Hepatocyte (in vitro differentiated cells): ENCODE results near the gene MAPK8IP1.

ENCODE experiments used
- EZH2 ChIP-seq: fragments of 200-600 bp; sonication (generic); IDR thresholded peaks from 2 replicates; pipeline ENCODE4 v1.6.1; 2016; ENCODE audit warnings: antibody characterized with exemption, mild to moderate bottlenecking, borderline replicate concordance
- EZH2phosphoT487 ChIP-seq: fragments of 200-600 bp; sonication (generic); IDR thresholded peaks from one replicate; pipeline ENCODE4 v1.6.1; 2018; ENCODE audit warnings: antibody characterized with exemption, mild to moderate bottlenecking, low read depth, moderate library complexity; ENCODE audit not compliant: unreplicated experiment, severe bottlenecking
- TF ChIP-seq, protein P1 (sequence below): fragments of 200-600 bp; sonication (generic); IDR thresholded peaks from 2 replicates; pipeline ENCODE4 v1.5.1; 2016; ENCODE audit warnings: antibody characterized with exemption, mild to moderate bottlenecking; ENCODE audit not compliant: poor library complexity

DNA sequence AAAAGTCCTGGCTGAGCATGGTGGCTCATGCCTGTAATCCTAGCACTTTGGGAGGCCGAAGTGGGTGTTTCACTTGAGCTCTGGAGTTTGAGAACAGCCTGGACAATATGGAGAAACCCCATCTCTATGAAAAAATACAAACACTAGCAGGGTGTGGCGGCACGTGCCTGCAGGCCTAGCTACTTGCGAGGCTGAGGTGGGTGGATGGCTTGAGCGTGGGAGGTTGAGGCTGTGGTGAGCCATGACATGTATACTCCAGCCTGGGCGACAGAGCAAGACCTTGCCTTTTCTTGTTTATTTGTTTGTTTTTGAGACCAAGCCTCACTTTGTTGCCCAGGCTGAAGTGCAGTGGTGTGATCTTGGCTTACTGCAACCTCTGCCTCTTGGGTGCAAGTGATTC lies 46.2 kb upstream of the MAPK8IP1 start:
- TF ChIP-seq, protein P1, sequence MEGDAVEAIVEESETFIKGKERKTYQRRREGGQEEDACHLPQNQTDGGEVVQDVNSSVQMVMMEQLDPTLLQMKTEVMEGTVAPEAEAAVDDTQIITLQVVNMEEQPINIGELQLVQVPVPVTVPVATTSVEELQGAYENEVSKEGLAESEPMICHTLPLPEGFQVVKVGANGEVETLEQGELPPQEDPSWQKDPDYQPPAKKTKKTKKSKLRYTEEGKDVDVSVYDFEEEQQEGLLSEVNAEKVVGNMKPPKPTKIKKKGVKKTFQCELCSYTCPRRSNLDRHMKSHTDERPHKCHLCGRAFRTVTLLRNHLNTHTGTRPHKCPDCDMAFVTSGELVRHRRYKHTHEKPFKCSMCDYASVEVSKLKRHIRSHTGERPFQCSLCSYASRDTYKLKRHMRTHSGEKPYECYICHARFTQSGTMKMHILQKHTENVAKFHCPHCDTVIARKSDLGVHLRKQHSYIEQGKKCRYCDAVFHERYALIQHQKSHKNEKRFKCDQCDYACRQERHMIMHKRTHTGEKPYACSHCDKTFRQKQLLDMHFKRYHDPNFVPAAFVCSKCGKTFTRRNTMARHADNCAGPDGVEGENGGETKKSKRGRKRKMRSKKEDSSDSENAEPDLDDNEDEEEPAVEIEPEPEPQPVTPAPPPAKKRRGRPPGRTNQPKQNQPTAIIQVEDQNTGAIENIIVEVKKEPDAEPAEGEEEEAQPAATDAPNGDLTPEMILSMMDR: no peak
- TF ChIP-seq EZH2: no peak
- no peak for TF ChIP-seq EZH2phosphoT487
